GM10847 (cell line): ENCODE results near the gene MGAT5.

Experiments
- POLR2A ChIP-seq: IDR thresholded peaks from 2 replicates; pipeline ENCODE4 v1.6.1; 2011; ENCODE audit not compliant: insufficient read length; ENCODE audit errors: extremely low read depth

Gene MGAT5

GRCh38 chr2:134425724-134426496 lies 172.0 kb downstream of the MGAT5 start:
- TF ChIP-seq POLR2A: no peak

DNA sequence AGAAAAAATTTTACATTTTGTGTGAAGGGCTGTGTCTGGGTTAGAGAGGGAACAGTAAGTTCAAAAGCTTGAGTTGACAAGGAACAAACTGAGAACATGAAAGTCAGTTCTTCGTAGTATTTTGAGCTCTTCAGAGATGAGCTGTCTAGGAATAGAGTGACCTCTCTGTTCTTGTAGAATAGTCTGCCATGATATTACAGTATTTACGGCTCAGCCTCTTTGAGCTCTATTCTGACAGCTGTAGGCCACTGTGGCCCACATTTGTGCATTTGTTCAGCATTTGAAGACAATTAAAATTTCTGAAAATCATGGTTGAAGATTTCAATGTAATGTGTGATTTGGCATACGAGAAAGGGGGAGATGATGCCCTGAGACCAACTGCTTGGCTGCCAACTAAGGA lies 172.8 kb downstream of the MGAT5 start:
- no peak for TF ChIP-seq POLR2A

DNA sequence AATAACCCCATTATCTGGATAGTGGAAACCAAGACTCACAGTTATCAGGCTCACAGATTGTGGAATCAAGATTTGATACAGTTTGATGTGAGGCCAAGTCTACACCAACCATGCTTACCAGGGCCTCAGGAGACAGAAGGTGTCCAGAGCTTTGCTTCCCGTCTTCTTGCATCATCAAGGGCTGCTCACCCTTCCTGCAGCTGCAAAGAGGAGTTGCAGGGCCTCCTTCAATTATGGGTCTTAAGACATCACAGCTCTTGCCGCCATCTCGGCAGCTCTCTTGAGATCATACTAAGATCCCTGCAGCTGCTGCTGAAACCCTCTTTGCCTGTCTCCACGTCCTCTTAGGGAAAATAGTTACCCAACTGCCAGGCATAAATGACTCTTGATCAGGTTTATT lies 176.0 kb downstream of the MGAT5 start:
- TF ChIP-seq POLR2A: no peak

DNA sequence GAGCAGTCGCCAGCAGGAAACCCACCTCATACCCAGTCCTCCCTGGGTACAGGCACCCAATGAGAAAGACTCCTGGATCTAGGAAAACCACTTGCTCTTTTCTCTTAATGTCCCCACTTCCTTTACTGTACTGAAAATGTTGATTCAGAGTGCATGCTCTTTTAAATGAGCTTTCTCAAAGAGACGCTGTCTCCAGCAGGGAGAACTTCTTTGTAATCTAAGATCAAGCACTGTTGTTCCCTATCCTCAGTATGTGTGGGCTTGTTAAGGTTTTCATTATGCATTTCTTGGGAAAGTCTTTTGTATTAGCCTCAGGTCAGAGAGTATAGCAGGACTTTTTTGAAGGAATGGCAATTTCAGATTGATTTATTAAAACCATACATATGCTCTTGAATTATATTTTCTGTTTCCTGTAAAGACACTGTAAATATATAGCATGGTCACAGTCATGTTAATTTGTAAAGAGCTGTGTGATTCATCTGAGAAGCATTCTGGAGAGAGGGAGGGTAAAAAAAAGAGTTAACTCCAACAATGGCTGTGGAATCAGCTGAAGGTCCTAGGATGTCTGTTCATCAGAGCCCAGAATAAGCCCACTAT lies 178.1 kb downstream of the MGAT5 start:
- no peak for TF ChIP-seq POLR2A

GRCh38 chr2:134432435-134432883 lies 178.6 kb downstream of the MGAT5 start:
- TF ChIP-seq POLR2A: no peak

DNA sequence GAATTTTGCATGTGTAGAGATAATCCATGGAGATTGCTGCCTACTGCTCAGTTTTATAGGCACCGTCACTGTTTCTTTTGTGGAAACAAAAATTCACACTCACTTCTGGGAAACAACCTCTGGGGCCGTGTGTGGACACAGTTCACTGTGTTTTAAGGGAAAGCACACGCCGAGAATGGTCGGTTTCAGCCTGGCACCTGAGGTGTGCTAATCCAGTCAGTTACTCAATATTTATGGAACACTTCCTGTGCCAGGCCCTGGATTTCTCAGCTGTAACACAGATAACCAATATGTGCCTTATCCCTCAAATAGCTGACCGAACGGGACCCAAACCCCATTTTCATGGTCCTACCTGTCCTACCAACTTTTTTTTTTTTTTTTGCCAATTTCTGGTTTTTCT lies 179.6 kb downstream of the MGAT5 start:
- no peak for TF ChIP-seq POLR2A

DNA sequence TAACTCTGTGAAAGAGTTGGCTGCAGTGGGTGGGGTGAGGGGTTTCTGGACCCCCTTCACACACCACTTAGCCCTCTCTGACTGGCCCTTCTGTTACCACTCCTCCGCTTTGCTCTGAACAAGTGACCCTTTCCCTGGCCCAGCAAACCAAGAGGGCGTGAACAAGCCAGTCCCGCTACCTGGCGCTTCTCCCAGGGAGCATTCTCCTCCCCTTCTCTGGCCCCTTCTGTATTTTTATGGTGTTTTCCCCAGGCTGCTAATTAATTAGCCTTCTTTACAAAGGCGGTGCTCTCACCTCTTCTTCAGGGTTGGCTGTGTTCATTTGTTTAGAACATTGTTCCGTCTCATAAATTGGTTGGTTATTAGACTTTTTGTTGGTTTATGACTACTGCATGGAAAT lies 180.1 kb downstream of the MGAT5 start:
- TF ChIP-seq POLR2A: no peak

DNA sequence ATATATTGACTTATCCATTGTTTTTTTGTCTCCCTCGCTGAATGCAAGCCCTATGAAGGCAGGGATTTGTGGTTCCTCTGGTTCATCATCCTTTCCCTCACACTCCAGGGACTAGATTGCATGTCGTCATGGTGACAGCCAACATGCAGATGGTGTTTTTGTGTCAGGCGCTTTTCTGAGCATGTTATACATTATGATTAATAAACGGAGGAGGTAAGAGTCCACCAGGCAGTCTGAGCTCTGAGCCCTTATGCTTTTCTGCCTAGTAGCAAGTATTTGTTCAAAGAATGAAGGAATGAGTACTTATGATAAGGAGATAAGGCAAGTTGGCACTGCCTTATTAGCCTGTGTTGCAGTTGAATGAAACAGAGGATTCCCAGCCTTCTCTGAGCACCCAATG lies 181.6 kb downstream of the MGAT5 start:
- no peak for TF ChIP-seq POLR2A

GRCh38 chr2:134435936-134436335 lies 182.1 kb downstream of the MGAT5 start:
- no peak for TF ChIP-seq POLR2A

GRCh38 chr2:134436706-134437105 lies 182.8 kb downstream of the MGAT5 start:
- no peak for TF ChIP-seq POLR2A

GRCh38 chr2:134438371-134438770 lies 184.5 kb downstream of the MGAT5 start:
- TF ChIP-seq POLR2A: no peak

GRCh38 chr2:134440336-134440909 lies 186.6 kb downstream of the MGAT5 start:
- no peak for TF ChIP-seq POLR2A

DNA sequence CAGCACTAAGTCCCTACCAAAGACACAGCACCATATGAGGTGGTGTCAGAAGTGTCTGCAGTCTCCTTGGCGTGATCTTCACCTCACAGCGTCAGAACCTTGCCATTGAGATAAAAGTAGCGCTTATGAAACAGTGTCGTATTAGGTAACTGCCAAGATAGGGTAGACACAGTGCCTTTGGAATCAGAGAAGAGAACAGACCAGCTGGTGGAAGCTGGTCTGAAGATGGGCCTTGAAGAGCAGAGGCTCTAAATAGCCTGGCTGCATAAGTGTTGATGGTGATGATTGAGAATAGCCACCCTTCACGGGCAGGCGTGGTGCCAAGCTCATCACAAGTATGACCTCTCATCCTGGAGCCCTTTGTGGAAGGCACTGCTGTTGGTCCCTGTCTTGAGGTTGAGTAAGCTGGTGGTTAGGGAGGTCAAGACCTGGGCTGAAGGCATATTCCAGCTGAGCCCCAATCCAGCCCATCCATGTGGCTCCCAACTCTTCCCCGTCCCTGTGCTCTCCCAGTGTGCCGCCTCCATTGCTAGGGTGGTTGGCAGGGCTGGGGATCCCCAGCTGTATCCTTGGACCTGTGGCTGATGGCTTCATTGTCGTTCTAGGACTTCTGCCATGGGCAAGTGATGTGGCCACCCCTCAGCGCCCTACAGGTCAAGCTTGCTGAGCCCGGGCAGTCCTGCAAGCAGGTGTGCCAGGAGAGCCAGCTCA lies 187.4 kb downstream of the MGAT5 start:
- no peak for TF ChIP-seq POLR2A

GRCh38 chr2:134443814-134444480 lies 190.1 kb downstream of the MGAT5 start:
- TF ChIP-seq POLR2A: no peak

- TF ChIP-seq POLR2A: no peak
These were observed 191.2 kb downstream of the MGAT5 start for GRCh38 chr2:134445116-134445515.
